Endometrial microvascular endothelial cells (primary cell): ENCODE results near the gene ZNF527. TPM values are rescaled to one million over a fixed set of nuclear protein-coding genes. Genes with fewer than 3 reads are reported as not detected.
"Not testable (repeated sequence)": the region's sequence is repeated elsewhere in the genome, so short reads cannot be mapped to it uniquely, and the experiment has no call there.

ENCODE experiments used
- in situ Hi-C: cut with HindIII; loops from 2 replicates; pipeline ENCODE4 v1.10.0; 2017; ENCODE audit warnings: low sequenced_read_pairs, low pct_unique_long_range_greater_than_20kb; ENCODE audit errors: inconsistent ontology term
- total RNA-seq: library from RNA; depleted of rRNA; stranded (reverse); fragments of >200 nt; gene quantifications from one replicate; pipeline ENCODE4 v1.2.3, GENCODE V29; 2015; ENCODE audit errors: inconsistent ontology term

ZNF527 gene
- total RNA-seq = 2.6 TPM

- in situ Hi-C loops = no loop called here
Observed at GRCh38 chr19:37370880-37371661, at the start of gene ZNF527. TSS of gene ZNF527 (plus strand) at chr19:37371099. CDS start at chr19:37374199, 3,100 bp downstream.

- in situ Hi-C loops = no loop called here
Observed at GRCh38 chr19:37329686-37330085, 41.2 kb upstream of the ZNF527 start.

GRCh38 chr19:37332839-37333238 lies 38.1 kb upstream of the ZNF527 start:
- in situ Hi-C loops = no loop called here

GRCh38 chr19:37333457-37333856 lies 37.4 kb upstream of the ZNF527 start:
- in situ Hi-C loops = no loop called here

GRCh38 chr19:37334179-37335071 lies 36.5 kb upstream of the ZNF527 start:
- in situ Hi-C loops = no loop called here

GRCh38 chr19:37342753-37343152 lies 28.1 kb upstream of the ZNF527 start:
- in situ Hi-C loops = no loop called here

GRCh38 chr19:37346091-37346490 lies 24.8 kb upstream of the ZNF527 start:
- in situ Hi-C loops = no loop called here

- in situ Hi-C loops = no loop called here
Observed at GRCh38 chr19:37348060-37348459, 22.8 kb upstream of the ZNF527 start.

GRCh38 chr19:37353968-37354367 lies 16.9 kb upstream of the ZNF527 start:
- in situ Hi-C loops = no loop called here

GRCh38 chr19:37355901-37356300 lies 15.0 kb upstream of the ZNF527 start:
- in situ Hi-C loops = no loop called here

- in situ Hi-C loops = no loop called here
Observed at GRCh38 chr19:37361994-37362393, 8.9 kb upstream of the ZNF527 start.

GRCh38 chr19:37362733-37363132 lies 8.2 kb upstream of the ZNF527 start:
- in situ Hi-C loops = no loop called here

GRCh38 chr19:37370386-37370879 lies 466 bp upstream of the ZNF527 start:
- in situ Hi-C loops = not testable (repeated sequence)

GRCh38 chr19:37389234-37389633 lies 18.3 kb downstream of the ZNF527 start:
- in situ Hi-C loops = no loop called here

- in situ Hi-C loops = not testable (repeated sequence)
Observed at GRCh38 chr19:37391399-37391798, 20.5 kb downstream of the ZNF527 start.

GRCh38 chr19:37401078-37401477 lies 30.2 kb downstream of the ZNF527 start:
- in situ Hi-C loops = no loop called here

- in situ Hi-C loops = no loop called here
Observed at GRCh38 chr19:37403403-37403802, 32.5 kb downstream of the ZNF527 start.

- in situ Hi-C loops = not testable (repeated sequence)
Observed at GRCh38 chr19:37406140-37406846, 35.4 kb downstream of the ZNF527 start.

GRCh38 chr19:37412700-37413099 lies 41.8 kb downstream of the ZNF527 start:
- in situ Hi-C loops = no loop called here
